ENCODE measurements around the gene RPP14.

RPP14 gene

GRCh38 chr3:58358808-58359207, 52.8 kb downstream of the RPP14 start:
- no peak for DNase-seq

GRCh38 chr3:58359621-58360020, 53.6 kb downstream of the RPP14 start:
- no peak for DNase-seq

GRCh38 chr3:58361866-58362265, 55.8 kb downstream of the RPP14 start:
- no peak for DNase-seq

GRCh38 chr3:58366699-58367098, 60.7 kb downstream of the RPP14 start:
- no peak for DNase-seq

- DNase-seq, result no peak
Measured at GRCh38 chr3:58369038-58369437, 63.0 kb downstream of the RPP14 start.
